H1 (cell line): Measurements from ENCODE around the gene TMEM203. TPM values are rescaled to one million over a fixed set of nuclear protein-coding genes. Genes with fewer than 3 reads are reported as not detected.

ENCODE experiments used
- CTCF ChIA-PET: fragments of 300-600 bp; sonication (Branson Sonifier 250); formaldehyde crosslinking; loops from one replicate; lab custom pipeline; 2021; ENCODE audit not compliant: partially characterized antibody; lab: Charles Lee
- POLR2A ChIA-PET: fragments of 300-600 bp; sonication (Branson Sonifier 250); formaldehyde crosslinking; loops from one replicate; lab custom pipeline; 2021; ENCODE audit warnings: inconsistent platforms; ENCODE audit not compliant: partially characterized antibody; lab: Charles Lee
- DNase-seq, 2 experiments: peaks; one replicate each; pipeline versions ENCODE4 v3.0.0 to v3.0.0-alpha.2; 2010 to 2022; ENCODE audit warnings: low spot score in 2 of 2, low read depth in 1 of 2, mixed read lengths in 1 of 2
- FAIRE-seq: peaks from 2 replicates; lab custom pipeline; 2011; peaks lifted over from hg19 to GRCh38; lab: Jason Lieb, UNC
- H2AFZ ChIP-seq: 2 replicates; pipeline ENCODE4 v1.8.1; 2012; ENCODE audit warnings: low read length, inconsistent platforms
- H2AK5ac ChIP-seq: 2 replicates; pipeline ENCODE4 v1.6.1; 2013; ENCODE audit warnings: low read depth, low read length
- H2BK120ac ChIP-seq: replicated peaks from 2 replicates; pipeline ENCODE3; 2013; ENCODE audit warnings: low read depth, low read length, inconsistent platforms
- H2BK12ac ChIP-seq: 2 replicates; pipeline ENCODE4 v1.6.1; 2013; ENCODE audit warnings: low read depth, low read length
- H2BK15ac ChIP-seq: 2 replicates; pipeline ENCODE4 v1.6.1; 2013; ENCODE audit warnings: low read length
- H2BK20ac ChIP-seq: 2 replicates; pipeline ENCODE4 v1.6.1; 2013; ENCODE audit warnings: low read length
- H2BK5ac ChIP-seq: 2 replicates; pipeline ENCODE4 v1.6.1; 2013; ENCODE audit warnings: low read depth, low read length
- H3K14ac ChIP-seq: 2 replicates; pipeline ENCODE4 v1.6.1; 2013; ENCODE audit warnings: inconsistent platforms; ENCODE audit not compliant: insufficient read length
- H3K18ac ChIP-seq: 2 replicates; pipeline ENCODE4 v1.6.1; 2013; ENCODE audit warnings: low read length; ENCODE audit errors: extremely low read depth
- H3K23ac ChIP-seq: 2 replicates; pipeline ENCODE4 v1.6.1; 2013; ENCODE audit warnings: inconsistent platforms; ENCODE audit not compliant: insufficient read length
- H3K23me2 ChIP-seq: 2 replicates; pipeline ENCODE4 v1.6.1; 2013; ENCODE audit warnings: low read depth, low read length
- H3K27ac ChIP-seq: 2 replicates; pipeline ENCODE4 v1.6.1; 2011; ENCODE audit warnings: low read depth, low read length, inconsistent platforms
- H3K27me3 ChIP-seq, 4 experiments: replicated peaks in 1 of 4; 1 replicate in 1 of 4; 2 replicates in 3 of 4; pipeline versions ENCODE4 v1.6.1 to v1.8.1; 2011 to 2013; ENCODE audit warnings: low read length in 3 of 4, mild to moderate bottlenecking in 3 of 4, inconsistent platforms in 2 of 4, mixed read lengths in 2 of 4, moderate library complexity in 1 of 4; ENCODE audit not compliant: control insufficient read depth in 3 of 4, insufficient read depth in 3 of 4; ENCODE audit errors: extremely low read depth in 1 of 4
- H3K36me3 ChIP-seq, 4 experiments: 2 replicates each; pipeline versions ENCODE4 v1.6.1 to v1.8.1; 2011 to 2013; ENCODE audit warnings: mild to moderate bottlenecking in 4 of 4, low read length in 3 of 4, moderate library complexity in 2 of 4, control low read depth in 1 of 4, inconsistent platforms in 1 of 4; ENCODE audit not compliant: insufficient read depth in 4 of 4, control insufficient read depth in 2 of 4
- H3K4ac ChIP-seq: replicated peaks from 2 replicates; pipeline ENCODE3; 2013; ENCODE audit warnings: low read length, low read depth, mixed read lengths, inconsistent platforms; ENCODE audit not compliant: insufficient read length
- H3K4me1 ChIP-seq, 4 experiments: replicated peaks in 1 of 4; 1 replicate in 1 of 4; 2 replicates in 3 of 4; pipeline versions ENCODE4 v1.6.1 to v1.8.1; 2011 to 2013; ENCODE audit warnings: low read length in 3 of 4, inconsistent platforms in 2 of 4, mixed read lengths in 1 of 4; ENCODE audit not compliant: insufficient read depth in 4 of 4, control insufficient read depth in 3 of 4
- H3K4me2 ChIP-seq, 2 experiments: 2 replicates each; pipeline versions ENCODE4 v1.6.1 to v1.8.1; 2011 to 2013; ENCODE audit warnings: low read depth in 2 of 2, low read length in 2 of 2, control low read depth in 1 of 2, inconsistent platforms in 1 of 2, mild to moderate bottlenecking in 1 of 2; ENCODE audit not compliant: insufficient read depth in 1 of 2
- H3K4me3 ChIP-seq, 4 experiments: fragments of 200-600, 300-600 bp in 1 of 4; sonication (generic), shearing (Covaris generic), sonication (Bioruptor Twin) in 1 of 4; 2 replicates each; pipeline versions ENCODE4 v1.5.1 to v1.8.1; 2011 to 2016; ENCODE audit warnings: low read length in 4 of 4, low read depth in 3 of 4, control low read depth in 2 of 4, inconsistent platforms in 2 of 4, mild to moderate bottlenecking in 2 of 4, mixed read lengths in 1 of 4, moderate library complexity in 1 of 4; ENCODE audit not compliant: insufficient read depth in 2 of 4; ENCODE audit errors: extremely low read depth in 1 of 4
- H3K56ac ChIP-seq: replicated peaks from 2 replicates; pipeline ENCODE3; 2013; ENCODE audit warnings: low read depth, mild to moderate bottlenecking, mixed read lengths, low read length, inconsistent platforms; ENCODE audit not compliant: insufficient read length
- H3K79me1 ChIP-seq: 2 replicates; pipeline ENCODE4 v1.6.1; 2013; ENCODE audit warnings: low read depth, low read length, control low read depth
- H3K79me2 ChIP-seq, 2 experiments: 2 replicates each; pipeline versions ENCODE4 v1.6.1 to v1.8.1; 2012 to 2013; ENCODE audit warnings: low read length in 2 of 2, mild to moderate bottlenecking in 2 of 2, inconsistent platforms in 1 of 2; ENCODE audit not compliant: insufficient read depth in 2 of 2, control insufficient read depth in 1 of 2
- H3K9ac ChIP-seq, 4 experiments: replicated peaks in 1 of 4; 1 replicate in 1 of 4; 2 replicates in 3 of 4; pipeline versions ENCODE4 v1.6.1 to v1.8.1; 2011 to 2013; ENCODE audit warnings: low read depth in 3 of 4, low read length in 3 of 4, control low read depth in 2 of 4, mild to moderate bottlenecking in 2 of 4, moderate library complexity in 2 of 4, inconsistent platforms in 1 of 4; ENCODE audit errors: extremely low read depth in 1 of 4
- H3K9me3 ChIP-seq, 2 experiments: 2 replicates each; pipeline versions ENCODE4 v1.6.1 to v1.8.1; 2012 to 2013; ENCODE audit warnings: mild to moderate bottlenecking in 2 of 2, moderate library complexity in 2 of 2, control low read depth in 1 of 2, inconsistent platforms in 1 of 2, low read depth in 1 of 2, low read length in 1 of 2, mixed read lengths in 1 of 2; ENCODE audit not compliant: insufficient read depth in 2 of 2
- H4K20me1 ChIP-seq, 2 experiments: replicated peaks in 1 of 2; 2 replicates each; pipeline versions ENCODE3 to v1.8.1; 2011 to 2013; ENCODE audit warnings: inconsistent platforms in 2 of 2, low read length in 2 of 2, mild to moderate bottlenecking in 1 of 2; ENCODE audit not compliant: insufficient read depth in 2 of 2, control insufficient read depth in 1 of 2
- H4K5ac ChIP-seq: 2 replicates; pipeline ENCODE4 v1.6.1; 2013; ENCODE audit warnings: low read length, low read depth, mixed read lengths, inconsistent platforms; ENCODE audit not compliant: insufficient read length
- H4K8ac ChIP-seq: 2 replicates; pipeline ENCODE4 v1.8.0; 2013; ENCODE audit warnings: mild to moderate bottlenecking, moderate library complexity, low read length, inconsistent platforms; ENCODE audit not compliant: insufficient read depth; ENCODE audit errors: extremely low read depth
- H4K91ac ChIP-seq: replicated peaks from 2 replicates; pipeline ENCODE3; 2013; ENCODE audit warnings: low read length, mixed read lengths, inconsistent platforms; ENCODE audit not compliant: insufficient read length
- ASH2L ChIP-seq: fragments of 200-600, 300-600 bp; sonication (generic); IDR thresholded peaks from one replicate; pipeline ENCODE4 v1.7.1; 2017; ENCODE audit warnings: low read length
- CBX8 ChIP-seq: fragments of 300-800, 300-1000 bp; sonication (generic); IDR thresholded peaks from 2 replicates; pipeline ENCODE4 v1.7.1; 2016; ENCODE audit warnings: low read depth, low read length, borderline replicate concordance
- GTF2F1 ChIP-seq: IDR thresholded peaks from 2 replicates; pipeline ENCODE4 v1.6.1; 2012; ENCODE audit warnings: low read depth, low read length, improper control_type of control experiment, borderline replicate concordance
- KDM1A ChIP-seq: fragments of 200-600, 300-600 bp; sonication (generic); IDR thresholded peaks from 2 replicates; pipeline ENCODE4 v1.7.1; 2016; ENCODE audit warnings: mild to moderate bottlenecking, low read length, borderline replicate concordance
- KDM5A ChIP-seq: fragments of 200-600 bp; IDR thresholded peaks from 2 replicates; pipeline ENCODE4 v1.7.1; 2012; ENCODE audit warnings: mild to moderate bottlenecking, low read length, inconsistent platforms, mixed read lengths
- SIN3A ChIP-seq, 2 experiments: IDR thresholded peaks in 1 of 2; conservative IDR thresholded peaks in 1 of 2; 2 replicates each; pipeline ENCODE4 v1.6.1; 2011 to 2012; ENCODE audit warnings: low read length in 2 of 2, improper control_type of control experiment in 1 of 2, low read depth in 1 of 2, mild to moderate bottlenecking in 1 of 2
- SP1 ChIP-seq: IDR thresholded peaks from 2 replicates; pipeline ENCODE4 v1.6.1; 2011; ENCODE audit warnings: low read depth, low read length
- SP2 ChIP-seq: IDR thresholded peaks from 2 replicates; pipeline ENCODE4 v1.6.1; 2012; ENCODE audit warnings: mild to moderate bottlenecking, low read length, inconsistent platforms
- USF2 ChIP-seq: IDR thresholded peaks from 2 replicates; pipeline ENCODE4 v1.6.1; 2011; ENCODE audit warnings: low read length, improper control_type of control experiment
- WGBS, 2 experiments: shearing (Covaris generic) in 1 of 2; methylation state at CpG; one replicate each; pipeline versions ENCODE4 v1.1.6 to v1.1.7; 2013 to 2015; ENCODE audit warnings: low lambda C conversion rate in 2 of 2, mixed read lengths in 2 of 2, inconsistent platforms in 1 of 2, low coverage in 1 of 2, missing lambda C conversion rate in 1 of 2; ENCODE audit not compliant: insufficient replicate concordance in 2 of 2, insufficient coverage in 1 of 2, insufficient read length in 1 of 2; ENCODE audit errors: extremely low coverage in 1 of 2, missing lambda C conversion rate in 1 of 2; 5-methylcytosine and 5-hydroxymethylcytosine counted together
- polyA plus RNA-seq, 7 experiments: library from polyadenylated mRNA; depleted of rRNA in 3 of 7; stranded (reverse) in 5 of 7; unstranded in 2 of 7; fragments of >200 nt in 5 of 7; fragments of 200-250 nt in 2 of 7; gene quantifications; 1 replicate in 5 of 7; 2 replicates in 1 of 7; 4 replicates in 1 of 7; pipeline versions ENCODE4 v1.2.1 to v1.2.3, GENCODE V29; 2011 to 2013; ENCODE audit warnings: missing spikeins in 2 of 7, mixed read lengths in 2 of 7
- total RNA-seq: library from RNA; stranded (reverse); fragmentation: NEBNext Ultra II Directional; extraction: Animal tissue kit (Norgen Biotek cat#: 25700); gene quantifications from 2 replicates; pipeline ENCODE4 v1.2.1, GENCODE V29; 2021

Gene TMEM203
- total and polyA plus RNA-seq, 2 of the 8 experiments (the other 6 are each of a cell fraction or from before 2014, with no cell fraction given): 44.1 to 57.1 TPM

GRCh38 chr9:137228506-137228967, 23.1 kb upstream of the TMEM203 start:
- ChIA-PET CTCF (interaction anchor here (1.1 to 20.2 kb wide), 11 partner anchors 11 to 199 kb away, joined by 3 to 204 read pairs (median 9); partner anchors contain the start of genes ANAPC2, LRRC26, SSNA1 and TOR4A), POLR2A (interaction anchor here (1.5 to 69.9 kb wide), 4 partner anchors 12 to 40 kb away, joined by 3 to 1462 read pairs (median 12); partner anchors contain the start of genes ANAPC2, NELFB, SSNA1 and STPG3)
- Histone ChIP-seq H3K9ac (no peak overlapping the region), H3K27me3 (no peaks in the 10 kb centered on the region; a peak in 1 of 7 replicates), H3K4me1 (peaks cover 0 to 16% (median 5%) of the 10 kb centered on the region in 4 experiments; a peak in 4 of 7 replicates), H2BK120ac (no peak overlapping the region), H3K79me1 (no peaks in the 10 kb centered on the region), H4K20me1 (peaks cover 0 to 1% of the 10 kb centered on the region in 2 experiments), H2AK5ac (no peak overlapping the region), H3K4me3 (no peak overlapping the region), H2AFZ (no peak overlapping the region), H3K36me3 (no peaks in the 10 kb centered on the region), H4K5ac (no peak overlapping the region), H3K56ac (no peak overlapping the region), H3K9me3 (no peaks in the 10 kb centered on the region), H2BK12ac (no peak overlapping the region), H2BK5ac (no peak overlapping the region), H3K27ac (no peak overlapping the region), H3K4me2 (no peak overlapping the region), H3K18ac (no peak overlapping the region), H3K14ac (no peak overlapping the region), H4K8ac (no peak overlapping the region), H3K4ac (no peak overlapping the region), H2BK20ac (no peak overlapping the region), H2BK15ac (no peak overlapping the region), H3K23ac (no peak overlapping the region), H3K79me2 (no peaks in the 10 kb centered on the region), H3K23me2 (peaks cover 4% of the 10 kb centered on the region; the same call in 1 of the 2 replicates), H4K91ac (no peak overlapping the region)
- 92% methylated on average over 18 of the region's 29 CpGs; no CpG with 5 or more reads in 1 of the 2 experiments for WGBS, 2 experiments
- no peak for DNase-seq
- no peak for FAIRE-seq
- TF ChIP-seq CBX8: no peak
- no peak for TF ChIP-seq ASH2L
- no peak for TF ChIP-seq USF2
- no peak for TF ChIP-seq GTF2F1
- TF ChIP-seq SP1: no peak
- no peak for TF ChIP-seq SIN3A (conservative IDR thresholded peaks at IDR 0.05 in 1 of 2, IDR thresholded peaks at IDR 0.05 in 1 of 2; ENCODE audit: low read depth in 1 of 2, low read length in 2 of 2)
- TF ChIP-seq SP2: no peak
- no peak for TF ChIP-seq KDM1A
- no peak for TF ChIP-seq KDM5A
